Tongue (tissue), 2 donors: ENCODE data around the gene VEGFC. TPM values are rescaled to one million over a fixed set of nuclear protein-coding genes. Genes with fewer than 3 reads are reported as not detected.

Source experiments
- DNase-seq: peaks from one replicate; pipeline ENCODE4 v3.0.0-alpha.2; 2015
- total RNA-seq: library from RNA; depleted of rRNA; stranded (reverse); fragments of >200 nt; gene quantifications from one replicate; pipeline ENCODE4 v1.2.3, GENCODE V29; 2014

The VEGFC gene
- total RNA-seq, 1 donor from 2014 or later = 8.7 TPM

GRCh38 chr4:176795441-176795840 lies 2.7 kb upstream of the VEGFC start:
- DNase-seq = no peak

- no peak for DNase-seq
Measured at GRCh38 chr4:176794651-176795050, 1.9 kb upstream of the VEGFC start.

GRCh38 chr4:176794151-176794550 lies 1.4 kb upstream of the VEGFC start:
- DNase-seq = no peak

- no peak for DNase-seq
Measured at GRCh38 chr4:176793060-176793605, 411 bp upstream of the VEGFC start.

GRCh38 chr4:176791591-176792325 lies 964 bp downstream of the VEGFC start:
- DNase-seq = peak; percentile 45

GRCh38 chr4:176790398-176790797 lies 2.3 kb downstream of the VEGFC start:
- DNase-seq = no peak

GRCh38 chr4:176789955-176790354 lies 2.8 kb downstream of the VEGFC start:
- peak; percentile 64 for DNase-seq

GRCh38 chr4:176788971-176789370 lies 3.8 kb downstream of the VEGFC start:
- no peak for DNase-seq

GRCh38 chr4:176788248-176788647 lies 4.5 kb downstream of the VEGFC start:
- no peak for DNase-seq

- no peak for DNase-seq
Measured at GRCh38 chr4:176784816-176785215, 7.9 kb downstream of the VEGFC start.

GRCh38 chr4:176782794-176783193 lies 9.9 kb downstream of the VEGFC start:
- DNase-seq = no peak

- DNase-seq = no peak
Measured at GRCh38 chr4:176782191-176782590, 10.5 kb downstream of the VEGFC start.

- DNase-seq = no peak
Measured at GRCh38 chr4:176781739-176782100, 11.0 kb downstream of the VEGFC start.

- DNase-seq = no peak
Measured at GRCh38 chr4:176780995-176781738, 11.6 kb downstream of the VEGFC start.

- DNase-seq = no peak
Measured at GRCh38 chr4:176779421-176779820, 13.3 kb downstream of the VEGFC start.

GRCh38 chr4:176778491-176778890 lies 14.2 kb downstream of the VEGFC start:
- no peak for DNase-seq

GRCh38 chr4:176778063-176778462 lies 14.7 kb downstream of the VEGFC start:
- DNase-seq = no peak

GRCh38 chr4:176775338-176775737 lies 17.4 kb downstream of the VEGFC start:
- DNase-seq = no peak

GRCh38 chr4:176774852-176775251 lies 17.9 kb downstream of the VEGFC start:
- no peak for DNase-seq

- DNase-seq = no peak
Measured at GRCh38 chr4:176769514-176769913, 23.2 kb downstream of the VEGFC start.

- no peak for DNase-seq
Measured at GRCh38 chr4:176767183-176767582, 25.5 kb downstream of the VEGFC start.

- peak; percentile 46 for DNase-seq
Measured at GRCh38 chr4:176762661-176763308, 29.9 kb downstream of the VEGFC start.

GRCh38 chr4:176761872-176762271 lies 30.9 kb downstream of the VEGFC start:
- DNase-seq = no peak
